ENCODE data around the gene AS3MT.

DNA sequence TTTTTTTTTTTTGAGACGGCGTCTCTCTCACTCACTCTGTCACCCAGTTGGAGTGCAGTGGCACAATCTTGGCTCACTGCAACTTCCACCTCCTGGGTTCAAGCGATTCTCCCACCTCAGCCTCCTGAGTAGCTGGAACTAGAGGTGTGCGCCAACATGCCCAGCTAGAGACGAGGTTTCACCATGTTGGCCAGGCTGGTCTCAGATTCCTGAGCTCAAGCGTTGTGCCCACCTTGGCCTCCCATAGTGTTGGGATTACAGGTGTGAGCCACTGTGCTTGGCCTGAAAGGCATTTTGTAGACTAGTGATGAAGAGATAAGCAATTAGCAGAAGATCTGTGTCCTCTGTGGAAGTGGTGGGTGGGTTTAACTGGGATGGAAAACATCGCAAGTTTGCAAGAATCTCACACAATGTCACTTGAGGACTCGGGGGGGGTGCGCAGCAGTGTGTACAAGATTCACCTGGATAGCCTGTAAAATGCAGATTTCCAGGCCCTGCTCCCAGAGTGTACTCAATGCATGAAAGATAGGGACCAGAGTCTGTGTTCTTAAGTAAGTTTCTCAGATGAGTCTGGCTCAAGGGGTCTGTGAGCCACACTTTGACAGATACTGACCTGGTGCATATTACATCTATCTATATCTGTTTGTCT lies 43.0 kb upstream of the AS3MT start:
- TF ChIP-seq, protein P1, sequence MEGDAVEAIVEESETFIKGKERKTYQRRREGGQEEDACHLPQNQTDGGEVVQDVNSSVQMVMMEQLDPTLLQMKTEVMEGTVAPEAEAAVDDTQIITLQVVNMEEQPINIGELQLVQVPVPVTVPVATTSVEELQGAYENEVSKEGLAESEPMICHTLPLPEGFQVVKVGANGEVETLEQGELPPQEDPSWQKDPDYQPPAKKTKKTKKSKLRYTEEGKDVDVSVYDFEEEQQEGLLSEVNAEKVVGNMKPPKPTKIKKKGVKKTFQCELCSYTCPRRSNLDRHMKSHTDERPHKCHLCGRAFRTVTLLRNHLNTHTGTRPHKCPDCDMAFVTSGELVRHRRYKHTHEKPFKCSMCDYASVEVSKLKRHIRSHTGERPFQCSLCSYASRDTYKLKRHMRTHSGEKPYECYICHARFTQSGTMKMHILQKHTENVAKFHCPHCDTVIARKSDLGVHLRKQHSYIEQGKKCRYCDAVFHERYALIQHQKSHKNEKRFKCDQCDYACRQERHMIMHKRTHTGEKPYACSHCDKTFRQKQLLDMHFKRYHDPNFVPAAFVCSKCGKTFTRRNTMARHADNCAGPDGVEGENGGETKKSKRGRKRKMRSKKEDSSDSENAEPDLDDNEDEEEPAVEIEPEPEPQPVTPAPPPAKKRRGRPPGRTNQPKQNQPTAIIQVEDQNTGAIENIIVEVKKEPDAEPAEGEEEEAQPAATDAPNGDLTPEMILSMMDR (IDR thresholded peaks at IDR 0.05) = no peak
- peak in 1 of 2 donors; percentile 60 for TF ChIP-seq POLR2A (IDR thresholded peaks at IDR 0.05)

Data from adrenal gland (tissue), 5 donors.